ENCODE results near the gene SYP. TPM values are rescaled to one million over a fixed set of nuclear protein-coding genes. Genes with fewer than 3 reads are reported as not detected.

The SYP gene
- total RNA-seq, 1 donor from 2014 or later = 2.3 TPM

DNA sequence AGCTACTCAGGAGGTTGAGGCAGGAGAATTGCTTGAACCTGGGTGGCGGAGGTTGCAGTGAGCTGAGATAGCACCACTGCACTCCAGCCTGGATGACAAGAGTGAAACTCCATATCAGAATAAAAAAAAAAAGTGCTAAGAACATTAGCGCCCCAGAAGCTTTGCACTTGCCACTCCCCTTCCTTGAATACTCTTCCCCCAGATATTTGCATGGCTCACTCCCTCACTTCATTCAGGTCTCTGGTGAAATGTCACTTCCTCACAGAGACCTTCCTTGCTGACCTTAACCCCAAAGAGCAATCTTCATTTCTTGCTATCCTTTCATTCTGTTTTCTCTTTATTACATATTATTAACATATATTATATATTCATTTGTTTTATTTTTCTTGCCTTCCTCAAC, 21.9 kb upstream of the SYP start:
- Mint-ChIP-seq H3K9me3 (ENCODE audit: unreplicated experiment) (no peaks in the 10 kb centered on the region), H3K27ac (ENCODE audit: unreplicated experiment) (no peak overlapping the region), H3K36me3 (ENCODE audit: unreplicated experiment) (no peaks in the 10 kb centered on the region), H3K4me1 (ENCODE audit: unreplicated experiment) (no peaks in the 10 kb centered on the region), H3K4me3 (ENCODE audit: unreplicated experiment) (no peak overlapping the region), H3K27me3 (ENCODE audit: unreplicated experiment) (no peaks in the 10 kb centered on the region)
- TF ChIP-seq, protein P1, sequence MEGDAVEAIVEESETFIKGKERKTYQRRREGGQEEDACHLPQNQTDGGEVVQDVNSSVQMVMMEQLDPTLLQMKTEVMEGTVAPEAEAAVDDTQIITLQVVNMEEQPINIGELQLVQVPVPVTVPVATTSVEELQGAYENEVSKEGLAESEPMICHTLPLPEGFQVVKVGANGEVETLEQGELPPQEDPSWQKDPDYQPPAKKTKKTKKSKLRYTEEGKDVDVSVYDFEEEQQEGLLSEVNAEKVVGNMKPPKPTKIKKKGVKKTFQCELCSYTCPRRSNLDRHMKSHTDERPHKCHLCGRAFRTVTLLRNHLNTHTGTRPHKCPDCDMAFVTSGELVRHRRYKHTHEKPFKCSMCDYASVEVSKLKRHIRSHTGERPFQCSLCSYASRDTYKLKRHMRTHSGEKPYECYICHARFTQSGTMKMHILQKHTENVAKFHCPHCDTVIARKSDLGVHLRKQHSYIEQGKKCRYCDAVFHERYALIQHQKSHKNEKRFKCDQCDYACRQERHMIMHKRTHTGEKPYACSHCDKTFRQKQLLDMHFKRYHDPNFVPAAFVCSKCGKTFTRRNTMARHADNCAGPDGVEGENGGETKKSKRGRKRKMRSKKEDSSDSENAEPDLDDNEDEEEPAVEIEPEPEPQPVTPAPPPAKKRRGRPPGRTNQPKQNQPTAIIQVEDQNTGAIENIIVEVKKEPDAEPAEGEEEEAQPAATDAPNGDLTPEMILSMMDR (IDR thresholded peaks at IDR 0.05) = no peak
- DNase-seq (ENCODE audit: extremely low spot score, unreplicated experiment) = no peak

DNA sequence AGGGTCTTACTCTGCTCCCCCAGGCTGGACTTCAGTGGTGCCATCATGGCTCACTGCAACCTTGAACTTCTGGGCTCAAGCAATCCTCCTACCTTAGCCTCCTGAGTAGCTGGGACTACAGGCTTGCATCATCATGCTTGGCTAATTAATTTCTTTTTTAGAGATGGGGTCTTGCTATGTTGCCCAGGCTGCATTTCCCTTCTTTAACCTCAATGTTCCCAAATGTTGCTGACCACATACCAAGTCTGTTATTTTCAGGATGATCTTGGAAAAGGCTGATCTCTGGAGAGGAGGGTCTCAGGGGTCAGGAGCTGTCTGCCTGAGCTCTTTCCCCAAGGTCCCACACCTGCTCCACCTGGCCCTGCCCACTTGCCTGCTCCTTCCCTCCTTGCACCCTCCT, 20.1 kb upstream of the SYP start:
- no peak overlapping the region for H3K27ac Mint-ChIP-seq (ENCODE audit: unreplicated experiment)
- no peaks in the 10 kb centered on the region for H3K9me3 Mint-ChIP-seq (ENCODE audit: unreplicated experiment)
- no peak for DNase-seq (ENCODE audit: extremely low spot score, unreplicated experiment)
- H3K36me3 Mint-ChIP-seq (ENCODE audit: unreplicated experiment) = no peaks in the 10 kb centered on the region
- no peaks in the 10 kb centered on the region for H3K27me3 Mint-ChIP-seq (ENCODE audit: unreplicated experiment)
- H3K4me3 Mint-ChIP-seq (ENCODE audit: unreplicated experiment) = no peak overlapping the region
- H3K4me1 Mint-ChIP-seq (ENCODE audit: unreplicated experiment) = no peaks in the 10 kb centered on the region
- TF ChIP-seq, protein P1 (IDR thresholded peaks at IDR 0.05) = no peak

DNA sequence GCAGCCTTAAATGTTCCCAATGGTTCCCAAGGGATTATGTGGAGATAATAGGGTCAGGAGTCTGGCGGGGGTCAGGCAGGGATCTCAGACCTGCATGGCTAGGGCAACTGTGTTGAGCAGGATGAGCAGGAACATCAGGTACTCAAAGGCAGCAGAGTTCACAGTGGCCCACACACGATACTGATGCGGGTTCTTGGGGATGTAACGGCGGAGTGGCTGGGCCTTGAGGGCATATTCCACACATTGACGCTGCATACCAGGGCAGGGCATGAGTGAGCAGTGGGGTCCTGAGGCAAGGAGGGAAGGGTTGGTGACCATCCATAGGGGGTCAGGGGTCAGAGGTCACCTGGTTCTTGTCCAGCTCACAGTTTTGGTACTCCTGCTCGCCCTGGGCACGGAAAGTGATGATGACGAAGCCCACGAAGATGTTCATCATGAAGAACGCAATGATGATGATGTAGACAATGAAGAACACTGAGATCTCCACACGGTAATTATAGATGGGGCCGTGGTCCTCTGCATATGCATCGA, 15.1 kb upstream of the SYP start:
- Mint-ChIP-seq H3K27me3 (ENCODE audit: unreplicated experiment) (no peaks in the 10 kb centered on the region), H3K9me3 (ENCODE audit: unreplicated experiment) (peaks cover 11% of the 10 kb centered on the region), H3K36me3 (ENCODE audit: unreplicated experiment) (no peaks in the 10 kb centered on the region), H3K4me3 (ENCODE audit: unreplicated experiment) (no peak overlapping the region), H3K27ac (ENCODE audit: unreplicated experiment) (no peak overlapping the region), H3K4me1 (ENCODE audit: unreplicated experiment) (no peaks in the 10 kb centered on the region)
- TF ChIP-seq, protein P1 (IDR thresholded peaks at IDR 0.05) = no peak
- no peak for DNase-seq (ENCODE audit: extremely low spot score, unreplicated experiment)

DNA sequence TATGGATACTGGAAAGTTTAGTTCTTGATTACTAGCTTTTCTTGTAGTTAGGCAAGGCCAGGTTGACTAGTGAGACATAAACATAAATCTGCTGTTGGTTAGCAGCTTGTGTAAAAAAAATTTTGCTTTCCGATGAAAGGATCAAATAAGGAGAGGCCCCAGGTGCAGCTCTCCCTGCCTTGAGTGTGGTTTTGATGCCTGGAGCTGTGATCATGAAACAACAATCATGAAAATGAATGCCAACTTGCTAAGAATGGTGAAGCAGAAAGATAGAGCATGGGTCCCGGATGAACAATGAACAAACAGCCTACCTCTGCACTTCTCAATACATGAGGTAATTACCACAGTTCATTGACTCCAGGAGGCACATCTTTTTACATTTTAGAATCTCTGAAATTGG, 14.4 kb upstream of the SYP start:
- no peak overlapping the region for H3K27ac Mint-ChIP-seq (ENCODE audit: unreplicated experiment)
- peaks cover 11% of the 10 kb centered on the region for H3K9me3 Mint-ChIP-seq (ENCODE audit: unreplicated experiment)
- H3K36me3 Mint-ChIP-seq (ENCODE audit: unreplicated experiment) = no peaks in the 10 kb centered on the region
- no peak overlapping the region for H3K4me3 Mint-ChIP-seq (ENCODE audit: unreplicated experiment)
- H3K4me1 Mint-ChIP-seq (ENCODE audit: unreplicated experiment) = no peaks in the 10 kb centered on the region
- H3K27me3 Mint-ChIP-seq (ENCODE audit: unreplicated experiment) = no peaks in the 10 kb centered on the region
- TF ChIP-seq, protein P1 (IDR thresholded peaks at IDR 0.05) = no peak
- no peak for DNase-seq (ENCODE audit: extremely low spot score, unreplicated experiment)

DNA sequence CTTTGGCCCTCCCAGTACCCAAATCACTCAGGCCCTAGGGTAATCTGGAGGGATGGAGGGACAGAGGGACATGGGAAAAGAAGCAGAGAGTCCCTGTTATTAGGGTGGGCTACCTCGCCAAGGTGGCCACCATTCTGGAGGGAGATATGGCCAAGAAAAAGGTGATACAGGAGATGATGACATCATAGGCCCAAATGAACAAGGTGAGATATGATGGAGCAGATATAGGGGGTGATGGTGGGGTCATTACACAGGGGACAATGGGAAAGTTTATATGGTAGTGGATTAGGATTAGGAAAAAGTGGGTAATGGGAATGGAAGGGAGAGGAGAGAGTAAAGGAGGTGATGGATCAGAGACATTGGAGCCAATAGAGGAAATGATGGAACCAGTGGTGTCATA, 12.9 kb upstream of the SYP start:
- no peaks in the 10 kb centered on the region for H3K4me1 Mint-ChIP-seq (ENCODE audit: unreplicated experiment)

More for the DNA sequence above, 12.9 kb upstream of the SYP start:
- no peak for DNase-seq (ENCODE audit: extremely low spot score, unreplicated experiment)
- peaks cover 11% of the 10 kb centered on the region for H3K9me3 Mint-ChIP-seq (ENCODE audit: unreplicated experiment)
- no peak overlapping the region for H3K27ac Mint-ChIP-seq (ENCODE audit: unreplicated experiment)
- no peaks in the 10 kb centered on the region for H3K27me3 Mint-ChIP-seq (ENCODE audit: unreplicated experiment)
- no peaks in the 10 kb centered on the region for H3K36me3 Mint-ChIP-seq (ENCODE audit: unreplicated experiment)
- no peak overlapping the region for H3K4me3 Mint-ChIP-seq (ENCODE audit: unreplicated experiment)
- TF ChIP-seq, protein P1 (IDR thresholded peaks at IDR 0.05) = no peak

All from osteocyte (in vitro differentiated cells).